GM18498 (cell line): Measurements from ENCODE around the gene C19orf53.

Experiments
- ATAC-seq: cut with Tn5 transposase; IDR thresholded peaks from one replicate; pipeline ENCODE4 v1.9.1; 2021; ENCODE audit warnings: mild to moderate bottlenecking, moderate library complexity; ENCODE audit not compliant: unreplicated experiment

The C19orf53 gene

GRCh38 chr19:13795595-13796300, 21.5 kb downstream of the C19orf53 start:
- peak; percentile 38 for ATAC-seq

- ATAC-seq, result no peak
These were observed 22.2 kb downstream of the C19orf53 start for GRCh38 chr19:13796301-13797057.

- ATAC-seq, result no peak
These were observed 22.8 kb downstream of the C19orf53 start for GRCh38 chr19:13797058-13797440.

GRCh38 chr19:13797870-13798269, 23.6 kb downstream of the C19orf53 start:
- ATAC-seq, result no peak

GRCh38 chr19:13799669-13800068, 25.4 kb downstream of the C19orf53 start:
- no peak for ATAC-seq

GRCh38 chr19:13803038-13803437, 28.8 kb downstream of the C19orf53 start:
- ATAC-seq, result no peak

GRCh38 chr19:13804830-13805683, 30.8 kb downstream of the C19orf53 start:
- ATAC-seq, result no peak

- no peak for ATAC-seq
These were observed 32.5 kb downstream of the C19orf53 start for GRCh38 chr19:13806728-13807127.

GRCh38 chr19:13807421-13808021, 33.3 kb downstream of the C19orf53 start:
- no peak for ATAC-seq

- no peak for ATAC-seq
These were observed 34.6 kb downstream of the C19orf53 start for GRCh38 chr19:13808856-13809255.

- no peak for ATAC-seq
These were observed 38.3 kb downstream of the C19orf53 start for GRCh38 chr19:13812544-13812943.

GRCh38 chr19:13813147-13813546, 38.9 kb downstream of the C19orf53 start:
- ATAC-seq, result no peak

- ATAC-seq, result no peak
These were observed 40.3 kb downstream of the C19orf53 start for GRCh38 chr19:13814550-13814949.

GRCh38 chr19:13817018-13817614, 42.9 kb downstream of the C19orf53 start:
- ATAC-seq, result no peak

- no peak for ATAC-seq
These were observed 43.5 kb downstream of the C19orf53 start for GRCh38 chr19:13817615-13818371.

GRCh38 chr19:13819238-13819637, 45.0 kb downstream of the C19orf53 start:
- no peak for ATAC-seq

- no peak for ATAC-seq
These were observed 47.0 kb downstream of the C19orf53 start for GRCh38 chr19:13821292-13821691.

- ATAC-seq, result no peak
These were observed 49.0 kb downstream of the C19orf53 start for GRCh38 chr19:13823256-13823655.

- no peak for ATAC-seq
These were observed 49.6 kb downstream of the C19orf53 start for GRCh38 chr19:13823901-13824300.

- no peak for ATAC-seq
These were observed 50.4 kb downstream of the C19orf53 start for GRCh38 chr19:13824703-13825102.
